Endodermal cell (in vitro differentiated cells): ENCODE measurements around the gene PMM1. TPM values are rescaled to one million over a fixed set of nuclear protein-coding genes. Genes with fewer than 3 reads are reported as not detected.

Source experiments
- DNase-seq: peaks from one replicate; pipeline ENCODE4 v3.0.0-alpha.2; 2017
- H3K27ac ChIP-seq: 2 replicates; pipeline ENCODE4 v1.5.1; 2013; ENCODE audit warnings: mild to moderate bottlenecking, low read depth, low read length, moderate library complexity
- H3K27me3 ChIP-seq: 2 replicates; pipeline ENCODE4 v1.6.1; 2013; ENCODE audit warnings: mild to moderate bottlenecking, low read length, moderate library complexity; ENCODE audit not compliant: insufficient read depth, control insufficient read depth, poor library complexity, severe bottlenecking
- H3K36me3 ChIP-seq: 2 replicates; pipeline ENCODE4 v1.7.0; 2013; ENCODE audit warnings: mild to moderate bottlenecking, low read length, moderate library complexity; ENCODE audit not compliant: control insufficient read depth, insufficient read depth
- H3K4me1 ChIP-seq: one replicate; pipeline ENCODE4 v1.7.0; 2013; ENCODE audit warnings: low read length; ENCODE audit not compliant: control insufficient read depth, insufficient read depth
- H3K4me3 ChIP-seq: 2 replicates; pipeline ENCODE4 v1.5.1; 2013; ENCODE audit warnings: mild to moderate bottlenecking, low read length, moderate library complexity
- H3K9ac ChIP-seq: 2 replicates; pipeline ENCODE4 v1.6.1; 2013; ENCODE audit warnings: mild to moderate bottlenecking, low read length, moderate library complexity; ENCODE audit not compliant: poor library complexity, severe bottlenecking; ENCODE audit errors: extremely low read depth
- H3K9me3 ChIP-seq: 2 replicates; pipeline ENCODE4 v1.6.1; 2013; ENCODE audit warnings: mild to moderate bottlenecking, low read length, moderate library complexity; ENCODE audit not compliant: control insufficient read depth
- H3K27ac Mint-ChIP-seq: 2 replicates; pipeline ENCODE4 v1.8.0; 2020; ENCODE audit warnings: mixed read lengths
- H3K27me3 Mint-ChIP-seq: 2 replicates; pipeline ENCODE4 v1.8.0; 2021; ENCODE audit warnings: mild to moderate bottlenecking, mixed read lengths; ENCODE audit not compliant: insufficient read depth
- H3K36me3 Mint-ChIP-seq: 2 replicates; pipeline ENCODE4 v1.8.0; 2020; ENCODE audit warnings: low read depth, mixed read lengths
- H3K4me1 Mint-ChIP-seq: 2 replicates; pipeline ENCODE4 v1.8.0; 2020; ENCODE audit warnings: mixed read lengths
- H3K4me3 Mint-ChIP-seq: 2 replicates; pipeline ENCODE4 v1.8.0; 2020; ENCODE audit warnings: mild to moderate bottlenecking, moderate library complexity, mixed read lengths
- H3K9me3 Mint-ChIP-seq: 2 replicates; pipeline ENCODE4 v1.8.0; 2020; ENCODE audit warnings: mild to moderate bottlenecking, mixed read lengths
- WGBS, 2 experiments: methylation state at CpG; one replicate each; pipeline versions ENCODE4 v1.1.5 to v1.1.7; 2013; ENCODE audit warnings: missing lambda C conversion rate in 2 of 2, mixed read lengths in 1 of 2; ENCODE audit not compliant: insufficient coverage in 1 of 2, insufficient read length in 1 of 2; 5-methylcytosine and 5-hydroxymethylcytosine counted together
- total RNA-seq, 2 donors: library from RNA; stranded (reverse); fragmentation: NEBNext Ultra II Directional in 1 of 2; extraction: Animal tissue kit (Norgen Biotek cat#: 25700) in 1 of 2; gene quantifications; 2 replicates in 1 of 2; 3 replicates in 1 of 2; pipeline ENCODE4 v1.2.1, GENCODE V29; 2021
- TF ChIP-seq, protein P1 (sequence below): fragments of 200-600 bp; sonication (generic); conservative IDR thresholded peaks from 2 replicates; pipeline ENCODE4 v1.5.0; 2021; ENCODE audit warnings: antibody characterized with exemption, mild to moderate bottlenecking

PMM1 gene
- total RNA-seq, 2 donors from 2014 or later, result 19.0 to 32.3 TPM

GRCh38 chr22:41535244-41535643 is 54.4 kb downstream of the PMM1 start:
- Histone ChIP-seq H3K4me1 (peaks cover 2% of the 10 kb centered on the region), H3K9me3 (no peaks in the 10 kb centered on the region), H3K27me3 (no peaks in the 10 kb centered on the region), H3K9ac (no peak overlapping the region), H3K27ac (no peak overlapping the region), H3K36me3 (peaks cover 39% of the 10 kb centered on the region), H3K4me3 (no peak overlapping the region)
- TF ChIP-seq, protein P1, sequence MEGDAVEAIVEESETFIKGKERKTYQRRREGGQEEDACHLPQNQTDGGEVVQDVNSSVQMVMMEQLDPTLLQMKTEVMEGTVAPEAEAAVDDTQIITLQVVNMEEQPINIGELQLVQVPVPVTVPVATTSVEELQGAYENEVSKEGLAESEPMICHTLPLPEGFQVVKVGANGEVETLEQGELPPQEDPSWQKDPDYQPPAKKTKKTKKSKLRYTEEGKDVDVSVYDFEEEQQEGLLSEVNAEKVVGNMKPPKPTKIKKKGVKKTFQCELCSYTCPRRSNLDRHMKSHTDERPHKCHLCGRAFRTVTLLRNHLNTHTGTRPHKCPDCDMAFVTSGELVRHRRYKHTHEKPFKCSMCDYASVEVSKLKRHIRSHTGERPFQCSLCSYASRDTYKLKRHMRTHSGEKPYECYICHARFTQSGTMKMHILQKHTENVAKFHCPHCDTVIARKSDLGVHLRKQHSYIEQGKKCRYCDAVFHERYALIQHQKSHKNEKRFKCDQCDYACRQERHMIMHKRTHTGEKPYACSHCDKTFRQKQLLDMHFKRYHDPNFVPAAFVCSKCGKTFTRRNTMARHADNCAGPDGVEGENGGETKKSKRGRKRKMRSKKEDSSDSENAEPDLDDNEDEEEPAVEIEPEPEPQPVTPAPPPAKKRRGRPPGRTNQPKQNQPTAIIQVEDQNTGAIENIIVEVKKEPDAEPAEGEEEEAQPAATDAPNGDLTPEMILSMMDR, result peak; percentile 70
- Mint-ChIP-seq H3K27me3 (no peaks in the 10 kb centered on the region), H3K4me1 (no peaks in the 10 kb centered on the region), H3K9me3 (no peaks in the 10 kb centered on the region), H3K4me3 (no peak overlapping the region), H3K27ac (peak overlapping the region; percentile 48), H3K36me3 (peaks cover 50% of the 10 kb centered on the region)
- peak; percentile 82 for DNase-seq
- 80 to 94% methylated on average over 1 to 5 of the region's 5 CpGs for WGBS, 2 experiments

DNA sequence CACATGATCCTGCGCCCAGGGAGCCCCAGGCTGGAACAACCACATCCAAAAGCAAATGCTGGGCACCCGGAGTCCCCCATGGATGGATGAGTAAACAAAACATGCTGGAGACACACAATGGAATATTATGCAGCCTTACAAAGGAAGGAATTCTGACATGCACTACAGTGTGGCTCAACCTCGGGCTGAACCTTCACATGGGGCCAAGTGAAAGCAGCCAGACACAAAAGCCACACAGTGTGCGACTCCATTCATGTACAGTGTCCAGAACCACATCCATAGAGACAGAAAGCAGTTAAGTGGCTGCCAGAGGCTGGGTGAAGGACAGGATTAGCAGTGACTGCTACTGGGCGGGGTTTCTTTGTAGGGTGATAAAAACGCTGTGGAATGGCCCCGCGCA is 55.4 kb downstream of the PMM1 start:
- Mint-ChIP-seq H3K9me3 (no peaks in the 10 kb centered on the region), H3K27ac (no peak overlapping the region), H3K4me3 (no peak overlapping the region), H3K27me3 (no peaks in the 10 kb centered on the region), H3K4me1 (no peaks in the 10 kb centered on the region), H3K36me3 (peaks cover 47% of the 10 kb centered on the region)
- WGBS, 2 experiments, result 93 to 95% methylated on average over 7 to 8 of the region's 8 CpGs
- no peak for DNase-seq
- H3K9ac ChIP-seq, result no peak overlapping the region
- peaks cover 38% of the 10 kb centered on the region for H3K36me3 ChIP-seq
- H3K9me3 ChIP-seq, result no peaks in the 10 kb centered on the region
- H3K27ac ChIP-seq, result no peak overlapping the region
- TF ChIP-seq, protein P1, result no peak
- peaks cover 2% of the 10 kb centered on the region for H3K4me1 ChIP-seq
- no peak overlapping the region for H3K4me3 ChIP-seq
- H3K27me3 ChIP-seq, result no peaks in the 10 kb centered on the region

GRCh38 chr22:41532908-41533825 is 56.5 kb downstream of the PMM1 start:
- Histone ChIP-seq H3K9me3 (no peaks in the 10 kb centered on the region), H3K36me3 (peaks cover 43% of the 10 kb centered on the region), H3K27me3 (no peaks in the 10 kb centered on the region), H3K4me3 (no peak overlapping the region), H3K4me1 (peaks cover 2% of the 10 kb centered on the region), H3K9ac (no peak overlapping the region), H3K27ac (no peak overlapping the region)
- no peaks in the 10 kb centered on the region for H3K27me3 Mint-ChIP-seq
- H3K27ac Mint-ChIP-seq, result peak overlapping the region; percentile 66
- H3K36me3 Mint-ChIP-seq, result peaks cover 52% of the 10 kb centered on the region
- 68 to 75% methylated on average over 14 to 19 of the region's 19 CpGs for WGBS, 2 experiments
- H3K4me3 Mint-ChIP-seq, result no peak overlapping the region
- DNase-seq, result peak; percentile 95
- H3K4me1 Mint-ChIP-seq, result no peaks in the 10 kb centered on the region
- TF ChIP-seq, protein P1, result peak; percentile 88
- no peaks in the 10 kb centered on the region for H3K9me3 Mint-ChIP-seq
